Caco-2 (cell line): ENCODE results near the gene NEGR1. TPM values are rescaled to one million over a fixed set of nuclear protein-coding genes. Genes with fewer than 3 reads are reported as not detected.

Experiments used
- BruUV-seq: library from RNA; stranded (reverse); fragments of 400-500 nt; replicated peaks from 2 replicates; lab custom pipeline; 2021; lab: Mats Ljungman, UMichigan
- CTCF ChIA-PET: fragments of 300-600 bp; sonication (Branson Sonifier 250); formaldehyde crosslinking; loops from one replicate; lab custom pipeline; 2022; ENCODE audit warnings: antibody characterized with exemption; lab: Charles Lee
- POLR2A ChIA-PET: fragments of 300-600 bp; sonication (Branson Sonifier 250); formaldehyde crosslinking; loops from one replicate; lab custom pipeline; 2022; ENCODE audit warnings: antibody characterized with exemption; lab: Charles Lee
- DNase-seq, 2 experiments: peaks; one replicate each; pipeline versions ENCODE4 v3.0.0 to v3.0.0-alpha.2; 2020 to 2022
- H3K27me3 ChIP-seq: replicated peaks from 2 replicates; pipeline ENCODE4 v1.6.0; 2011; ENCODE audit warnings: low read length; ENCODE audit not compliant: control insufficient read depth, insufficient read depth
- H3K36me3 ChIP-seq: 2 replicates; pipeline ENCODE4 v1.5.1; 2011; ENCODE audit warnings: low read length; ENCODE audit not compliant: control insufficient read depth, insufficient read depth
- H3K4me1 ChIP-seq: fragments of 250-450 bp; sonication (Bioruptor Pico); 2 replicates; pipeline ENCODE4 v1.5.1; 2020; ENCODE audit warnings: mild to moderate bottlenecking
- H3K4me3 ChIP-seq: 2 replicates; pipeline ENCODE4 v1.5.1; 2011; ENCODE audit warnings: low read depth, mild to moderate bottlenecking, control low read depth, low read length
- H3K9me3 ChIP-seq: fragments of 250-450 bp; sonication (Bioruptor Pico); 2 replicates; pipeline ENCODE4 v1.5.1; 2020; ENCODE audit warnings: mild to moderate bottlenecking, moderate library complexity
- H3K27ac Mint-ChIP-seq: one replicate; pipeline ENCODE4 v1.8.0; 2022; ENCODE audit warnings: mixed read lengths; ENCODE audit not compliant: unreplicated experiment
- H3K27me3 Mint-ChIP-seq: one replicate; pipeline ENCODE4 v1.8.0; 2022; ENCODE audit warnings: mixed read lengths; ENCODE audit not compliant: insufficient read depth, unreplicated experiment
- H3K36me3 Mint-ChIP-seq: one replicate; pipeline ENCODE4 v1.8.0; 2022; ENCODE audit warnings: mild to moderate bottlenecking, mixed read lengths; ENCODE audit not compliant: insufficient read depth, unreplicated experiment
- H3K4me1 Mint-ChIP-seq: one replicate; pipeline ENCODE4 v1.8.0; 2022; ENCODE audit warnings: low read depth, mixed read lengths; ENCODE audit not compliant: unreplicated experiment
- H3K4me3 Mint-ChIP-seq: one replicate; pipeline ENCODE4 v1.8.0; 2022; ENCODE audit warnings: mild to moderate bottlenecking, moderate library complexity, mixed read lengths; ENCODE audit not compliant: unreplicated experiment
- H3K9me3 Mint-ChIP-seq: one replicate; pipeline ENCODE4 v1.8.0; 2022; ENCODE audit warnings: mixed read lengths; ENCODE audit not compliant: unreplicated experiment
- intact Hi-C: fragments of 100-400 bp; cut with micrococcal nuclease; formaldehyde crosslinking; loops from one replicate; pipeline ENCODE4 v1.10.0; 2022; ENCODE audit not compliant: unreplicated experiment
- total RNA-seq: library from RNA; stranded (reverse); gene quantifications from 2 replicates; pipeline ENCODE4 v1.2.3, GENCODE V29; 2022
- TF ChIP-seq, protein P1 (sequence below), 2 experiments: fragments of 200-600 bp in 1 of 2; IDR thresholded peaks; 1 replicate in 1 of 2; 2 replicates in 1 of 2; pipeline versions ENCODE4 v1.5.1 to v1.8.0; 2011 to 2022; ENCODE audit warnings: antibody characterized with exemption in 1 of 2, control low read depth in 1 of 2, inconsistent platforms in 1 of 2, low read depth in 1 of 2, low read length in 1 of 2, mild to moderate bottlenecking in 1 of 2, moderate library complexity in 1 of 2; ENCODE audit not compliant: insufficient read depth in 1 of 2, severe bottlenecking in 1 of 2, unreplicated experiment in 1 of 2

Gene NEGR1
- total RNA-seq, 1 experiment from 2014 or later = not detected

DNA sequence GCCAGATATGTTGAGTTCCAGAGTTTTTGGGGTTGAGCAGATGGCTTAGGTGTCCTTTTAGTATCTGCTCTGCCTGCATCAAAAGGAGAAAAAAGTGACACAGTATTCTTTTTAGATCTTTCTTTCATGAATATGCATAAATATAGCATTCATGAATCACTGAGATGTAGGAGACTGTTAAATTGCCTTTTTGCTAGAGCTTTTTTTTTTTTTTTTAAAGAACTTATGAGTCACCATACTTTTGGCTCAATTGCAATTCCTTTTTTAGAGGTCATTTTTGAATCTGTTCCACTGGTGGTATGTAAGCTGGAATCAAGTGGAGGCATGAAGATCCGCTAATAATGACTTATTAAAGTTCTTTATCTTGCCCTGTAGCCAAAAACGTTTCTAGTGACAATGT, 720.6 kb downstream of the NEGR1 start:
- no peak overlapping the region for H3K4me3 ChIP-seq

DNA sequence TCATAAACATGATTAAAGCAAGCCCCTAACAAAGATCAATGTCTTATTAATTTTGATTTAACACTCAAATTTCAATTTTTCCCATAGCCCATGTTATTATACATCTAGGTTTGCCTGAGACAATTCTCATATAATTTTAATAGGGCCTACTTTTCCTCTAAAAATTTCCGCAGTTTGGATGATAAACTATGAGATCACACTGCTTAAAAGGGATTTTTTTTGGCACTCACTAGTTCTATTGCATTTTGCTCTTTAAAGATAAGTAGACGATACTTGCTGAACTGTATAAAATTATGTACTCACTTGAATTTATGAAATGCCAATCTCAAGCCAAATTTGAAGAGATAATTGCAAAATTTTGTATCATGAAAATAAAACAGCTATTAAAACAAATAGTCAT, 721.1 kb downstream of the NEGR1 start:
- H3K9me3 Mint-ChIP-seq = no peaks in the 10 kb centered on the region
- H3K27ac Mint-ChIP-seq = no peak overlapping the region
- Histone ChIP-seq H3K4me3 (no peak overlapping the region), H3K27me3 (no peaks in the 10 kb centered on the region), H3K9me3 (no peaks in the 10 kb centered on the region), H3K4me1 (no peaks in the 10 kb centered on the region), H3K36me3 (no peaks in the 10 kb centered on the region)
- TF ChIP-seq, protein P1, sequence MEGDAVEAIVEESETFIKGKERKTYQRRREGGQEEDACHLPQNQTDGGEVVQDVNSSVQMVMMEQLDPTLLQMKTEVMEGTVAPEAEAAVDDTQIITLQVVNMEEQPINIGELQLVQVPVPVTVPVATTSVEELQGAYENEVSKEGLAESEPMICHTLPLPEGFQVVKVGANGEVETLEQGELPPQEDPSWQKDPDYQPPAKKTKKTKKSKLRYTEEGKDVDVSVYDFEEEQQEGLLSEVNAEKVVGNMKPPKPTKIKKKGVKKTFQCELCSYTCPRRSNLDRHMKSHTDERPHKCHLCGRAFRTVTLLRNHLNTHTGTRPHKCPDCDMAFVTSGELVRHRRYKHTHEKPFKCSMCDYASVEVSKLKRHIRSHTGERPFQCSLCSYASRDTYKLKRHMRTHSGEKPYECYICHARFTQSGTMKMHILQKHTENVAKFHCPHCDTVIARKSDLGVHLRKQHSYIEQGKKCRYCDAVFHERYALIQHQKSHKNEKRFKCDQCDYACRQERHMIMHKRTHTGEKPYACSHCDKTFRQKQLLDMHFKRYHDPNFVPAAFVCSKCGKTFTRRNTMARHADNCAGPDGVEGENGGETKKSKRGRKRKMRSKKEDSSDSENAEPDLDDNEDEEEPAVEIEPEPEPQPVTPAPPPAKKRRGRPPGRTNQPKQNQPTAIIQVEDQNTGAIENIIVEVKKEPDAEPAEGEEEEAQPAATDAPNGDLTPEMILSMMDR (IDR thresholded peaks at IDR 0.05; ENCODE audit: insufficient read depth in 1 of 2, low read depth in 1 of 2, low read length in 1 of 2, severe bottlenecking in 1 of 2, unreplicated experiment in 1 of 2) = no peak
- BruUV-seq = no TSS peak
- H3K4me1 Mint-ChIP-seq = no peaks in the 10 kb centered on the region
- intact Hi-C loops = no loop called here
- DNase-seq = no peak
- ChIA-PET CTCF (no interaction called here), POLR2A (interaction anchor here (0.6 kb wide), 1 partner anchor 755 kb away, joined by 5 read pairs; no protein-coding TSS in a partner anchor)
- H3K27me3 Mint-ChIP-seq = no peaks in the 10 kb centered on the region
- H3K4me3 Mint-ChIP-seq = no peak overlapping the region
- H3K36me3 Mint-ChIP-seq = no peaks in the 10 kb centered on the region

More for the DNA sequence above, 720.6 kb downstream of the NEGR1 start:
- Mint-ChIP-seq H3K27ac (no peak overlapping the region), H3K4me3 (no peak overlapping the region), H3K4me1 (no peaks in the 10 kb centered on the region), H3K36me3 (no peaks in the 10 kb centered on the region), H3K9me3 (no peaks in the 10 kb centered on the region), H3K27me3 (no peaks in the 10 kb centered on the region)
- TF ChIP-seq, protein P1 (IDR thresholded peaks at IDR 0.05; ENCODE audit: insufficient read depth in 1 of 2, low read depth in 1 of 2, low read length in 1 of 2, severe bottlenecking in 1 of 2, unreplicated experiment in 1 of 2) = no peak
- ChIA-PET CTCF (no interaction called here), POLR2A (interaction anchor here (0.6 kb wide), 1 partner anchor 756 kb away, joined by 5 read pairs; no protein-coding TSS in a partner anchor)
- H3K27me3 ChIP-seq = no peaks in the 10 kb centered on the region
- DNase-seq = no peak
- H3K4me1 ChIP-seq = no peaks in the 10 kb centered on the region
- BruUV-seq = no TSS peak
- H3K36me3 ChIP-seq = no peaks in the 10 kb centered on the region
- no peaks in the 10 kb centered on the region for H3K9me3 ChIP-seq
- intact Hi-C loops = no loop called here

DNA sequence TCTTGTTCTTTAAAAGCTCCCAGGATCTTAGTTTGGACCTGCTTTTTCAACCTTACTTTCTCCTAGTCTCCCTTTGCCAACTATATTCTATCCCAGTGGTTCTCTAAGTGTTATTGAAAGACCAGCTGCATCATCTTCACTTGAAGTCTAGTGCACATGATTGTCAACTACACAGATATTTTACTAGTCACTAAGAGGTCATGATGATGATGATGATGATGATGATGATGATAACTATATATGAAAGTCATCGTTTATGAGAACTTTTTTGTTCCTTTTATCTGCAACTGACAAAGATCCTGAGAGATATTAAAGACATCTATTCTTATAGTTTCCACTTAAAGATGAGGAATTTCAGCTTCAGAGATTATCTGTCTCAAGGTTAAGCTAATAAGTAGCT, 722.5 kb downstream of the NEGR1 start:
- BruUV-seq = no TSS peak
- TF ChIP-seq, protein P1 (IDR thresholded peaks at IDR 0.05; ENCODE audit: insufficient read depth in 1 of 2, low read depth in 1 of 2, low read length in 1 of 2, severe bottlenecking in 1 of 2, unreplicated experiment in 1 of 2) = no peak
- Mint-ChIP-seq H3K9me3 (no peaks in the 10 kb centered on the region), H3K36me3 (no peaks in the 10 kb centered on the region), H3K4me3 (no peak overlapping the region), H3K27ac (no peak overlapping the region), H3K4me1 (no peaks in the 10 kb centered on the region), H3K27me3 (no peaks in the 10 kb centered on the region)
- Histone ChIP-seq H3K36me3 (no peaks in the 10 kb centered on the region), H3K9me3 (no peaks in the 10 kb centered on the region), H3K27me3 (no peaks in the 10 kb centered on the region), H3K4me3 (no peak overlapping the region), H3K4me1 (no peaks in the 10 kb centered on the region)
- CTCF ChIA-PET = no interaction called here
- intact Hi-C loops = no loop called here
- DNase-seq = no peak
- POLR2A ChIA-PET = no interaction called here
